GM18951 (cell line): Measurements from ENCODE around the gene DGKB.

Experiments used
- POLR2A ChIP-seq: IDR thresholded peaks from 4 replicates; pipeline ENCODE4 v1.6.1; 2011; ENCODE audit warnings: mild to moderate bottlenecking; ENCODE audit not compliant: insufficient read length, insufficient read depth; ENCODE audit errors: extremely low read depth
- in situ Hi-C: fragments of 300-500 bp; cut with MboI; formaldehyde crosslinking; loops from one replicate; pipeline ENCODE4 v1.12.0; 2022; ENCODE audit warnings: low sequenced_read_pairs, mixed read lengths, inconsistent platforms; ENCODE audit not compliant: unreplicated experiment

DGKB gene

DNA sequence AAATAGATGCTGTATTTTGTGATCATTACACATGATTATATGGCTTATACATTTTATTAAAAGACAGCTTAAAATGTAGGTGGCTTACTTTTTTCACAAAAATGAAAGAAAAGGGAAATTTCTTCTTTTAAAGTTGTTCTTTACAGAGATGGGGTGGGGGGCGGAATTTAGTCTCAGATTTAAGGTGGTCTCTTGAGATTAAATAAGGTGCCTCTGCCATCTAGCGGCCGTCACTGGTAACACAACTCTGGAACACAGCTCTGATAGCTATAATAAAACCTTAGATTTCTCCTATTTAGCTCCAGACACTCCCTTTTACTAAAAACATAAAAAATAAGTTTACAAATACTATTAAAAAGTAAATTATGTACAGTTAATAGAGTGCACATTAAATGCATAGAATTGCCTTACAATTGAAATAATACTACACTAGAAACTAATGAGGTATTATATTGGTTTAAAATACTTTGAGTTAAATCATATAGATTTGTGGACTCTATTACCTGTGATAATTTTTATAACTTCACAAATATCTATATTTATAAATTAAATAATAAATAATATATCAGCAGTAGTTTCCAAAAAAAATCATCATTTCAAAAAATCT, 210.9 kb downstream of the DGKB start:
- in situ Hi-C loops, result loop anchor here (25.0 kb wide), 1 partner anchor 1404 kb away; no protein-coding TSS in a partner anchor
- TF ChIP-seq POLR2A, result no peak

GRCh38 chr7:14691034-14691433, 211.5 kb downstream of the DGKB start:
- no peak for TF ChIP-seq POLR2A
- in situ Hi-C loops, result loop anchor here (25.0 kb wide), 1 partner anchor 1404 kb away; no protein-coding TSS in a partner anchor

GRCh38 chr7:14690486-14690885, 212.1 kb downstream of the DGKB start:
- in situ Hi-C loops, result loop anchor here (25.0 kb wide), 1 partner anchor 1403 kb away; no protein-coding TSS in a partner anchor
- no peak for TF ChIP-seq POLR2A

GRCh38 chr7:14690075-14690474, 212.5 kb downstream of the DGKB start:
- no peak for TF ChIP-seq POLR2A
- in situ Hi-C loops, result loop anchor here (25.0 kb wide), 1 partner anchor 1403 kb away; no protein-coding TSS in a partner anchor

- TF ChIP-seq POLR2A, result no peak
- in situ Hi-C loops, result loop anchor here (25.0 kb wide), 1 partner anchor 1401 kb away; no protein-coding TSS in a partner anchor
Observed at GRCh38 chr7:14688208-14688607, 214.3 kb downstream of the DGKB start.

DNA sequence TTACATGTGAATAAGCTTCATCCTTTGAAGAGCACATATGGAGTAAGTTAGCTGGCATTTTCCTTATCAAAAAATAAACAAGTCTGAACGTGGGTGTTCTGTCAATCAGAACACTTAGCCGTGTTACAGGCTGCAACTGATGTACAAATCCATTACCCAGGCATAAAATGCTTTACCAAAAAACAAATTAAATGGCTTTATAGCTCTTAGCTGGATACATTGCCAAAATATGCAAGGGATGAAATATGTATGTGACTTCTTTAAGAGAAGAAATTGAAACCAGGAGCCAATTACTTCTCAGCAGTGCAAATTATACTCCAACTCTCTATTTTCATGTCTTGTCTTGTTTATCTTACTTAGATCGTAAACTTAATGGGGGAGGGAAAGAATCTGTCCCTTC, 214.8 kb downstream of the DGKB start:
- in situ Hi-C loops, result loop anchor here (25.0 kb wide), 1 partner anchor 1400 kb away; no protein-coding TSS in a partner anchor
- TF ChIP-seq POLR2A, result no peak

- in situ Hi-C loops, result loop anchor here (25.0 kb wide), 1 partner anchor 1400 kb away; no protein-coding TSS in a partner anchor
- no peak for TF ChIP-seq POLR2A
Observed at GRCh38 chr7:14687241-14687640, 215.3 kb downstream of the DGKB start.

- TF ChIP-seq POLR2A, result no peak
- in situ Hi-C loops, result loop anchor here (25.0 kb wide), 1 partner anchor 1398 kb away; no protein-coding TSS in a partner anchor
Observed at GRCh38 chr7:14685167-14685566, 217.4 kb downstream of the DGKB start.

- in situ Hi-C loops, result loop anchor here (25.0 kb wide), 1 partner anchor 1396 kb away; no protein-coding TSS in a partner anchor
- TF ChIP-seq POLR2A, result no peak
Observed at GRCh38 chr7:14682910-14683465, 219.6 kb downstream of the DGKB start.

DNA sequence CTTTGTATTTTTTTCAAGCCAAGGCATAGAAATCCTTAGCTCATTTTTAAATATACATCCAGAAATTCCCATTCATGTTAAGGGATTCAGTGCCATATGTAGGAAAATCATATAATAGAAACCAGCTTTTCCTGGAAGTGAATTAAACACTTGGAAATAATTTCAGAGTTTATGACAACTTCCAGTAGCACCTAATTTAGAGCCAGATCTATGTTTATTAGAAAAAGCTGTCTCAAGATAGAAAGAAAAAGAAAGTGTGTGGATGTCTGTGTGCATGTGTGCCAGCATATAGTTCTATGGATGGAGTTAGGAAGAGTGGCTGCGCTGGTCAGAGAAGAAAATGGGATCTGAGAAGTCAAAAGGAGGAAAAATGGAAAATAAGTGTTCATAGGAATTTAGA, 225.7 kb downstream of the DGKB start:
- no peak for TF ChIP-seq POLR2A
- in situ Hi-C loops, result loop anchor here (25.0 kb wide), 1 partner anchor 1390 kb away; no protein-coding TSS in a partner anchor

DNA sequence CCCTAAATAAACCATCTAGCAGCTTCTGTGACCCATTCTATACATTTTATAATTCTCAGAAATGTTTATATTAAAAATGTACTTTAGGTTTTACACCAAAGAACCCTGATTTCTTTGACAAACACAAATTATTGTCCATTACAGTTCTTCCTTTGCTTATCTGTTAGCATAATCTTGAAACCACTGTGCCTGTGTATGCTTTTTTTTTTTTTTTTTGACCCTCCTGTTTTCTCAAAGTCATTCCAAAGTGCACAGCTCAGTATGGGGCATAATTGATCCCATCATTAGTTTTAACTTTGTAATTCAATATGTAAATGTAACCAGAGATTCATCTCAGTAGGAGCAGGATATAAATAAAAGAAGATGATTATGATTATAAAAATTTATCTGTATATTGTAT, 229.3 kb downstream of the DGKB start:
- TF ChIP-seq POLR2A, result no peak
- in situ Hi-C loops, result no loop called here

DNA sequence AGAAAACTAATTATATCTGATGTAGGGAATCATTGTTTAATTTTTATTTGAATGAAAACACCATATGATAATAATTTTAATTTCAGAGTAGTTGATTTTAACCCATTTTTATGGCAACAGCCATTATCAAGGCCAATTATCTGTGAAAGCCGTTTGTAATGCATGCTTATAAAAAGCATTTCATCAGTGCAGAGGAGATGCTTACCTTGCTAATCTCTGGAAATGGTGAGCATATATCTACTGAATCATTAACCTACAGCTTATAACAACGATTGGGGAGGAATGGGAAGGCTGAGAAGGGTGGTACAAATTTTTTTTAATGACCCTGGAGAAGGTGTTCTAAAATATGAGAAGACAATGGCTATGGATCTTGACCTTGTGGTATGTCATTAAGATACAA, 235.6 kb downstream of the DGKB start:
- no peak for TF ChIP-seq POLR2A
- in situ Hi-C loops, result no loop called here

GRCh38 chr7:14666304-14666703, 236.2 kb downstream of the DGKB start:
- no peak for TF ChIP-seq POLR2A
- in situ Hi-C loops, result no loop called here

DNA sequence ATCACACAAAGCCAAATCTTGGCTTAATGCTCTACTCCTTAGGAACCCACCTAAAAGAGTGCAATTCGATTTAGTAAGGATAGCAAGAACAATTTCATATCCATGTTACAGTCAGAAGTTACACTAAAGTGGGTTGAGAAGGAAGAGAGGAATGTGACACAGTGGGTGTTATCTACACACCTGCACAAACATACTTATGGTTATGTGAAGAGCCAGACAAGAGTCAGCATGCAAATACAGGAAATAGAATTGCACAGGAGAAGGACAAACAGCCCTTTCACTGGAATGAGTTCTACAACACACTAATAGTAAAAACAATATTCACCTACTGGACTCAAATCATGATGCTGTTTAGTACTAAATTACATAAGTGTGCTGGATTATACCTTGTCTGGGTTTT, 262.8 kb downstream of the DGKB start:
- in situ Hi-C loops, result no loop called here
- no peak for TF ChIP-seq POLR2A

DNA sequence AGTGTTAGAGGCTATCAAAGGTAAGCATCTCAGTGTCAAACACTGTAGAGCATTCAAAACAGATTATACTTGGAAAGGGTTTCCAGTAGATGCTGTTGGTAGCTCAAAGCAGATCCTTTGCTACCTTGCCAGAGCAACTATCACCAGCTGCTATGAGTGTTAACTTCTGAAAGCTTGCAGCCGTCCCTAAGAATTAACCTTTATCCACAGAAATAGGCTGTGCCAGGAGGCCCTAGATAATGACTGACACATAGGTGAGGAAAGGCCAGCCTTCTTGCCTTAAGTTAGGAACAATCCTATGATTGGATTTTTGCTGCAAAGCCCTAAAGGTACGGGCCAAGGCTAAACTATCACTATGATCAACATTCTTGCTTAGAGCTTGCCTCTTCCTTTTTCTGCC, 263.2 kb downstream of the DGKB start:
- no peak for TF ChIP-seq POLR2A
- in situ Hi-C loops, result no loop called here

GRCh38 chr7:14637968-14638367, 264.6 kb downstream of the DGKB start:
- in situ Hi-C loops, result no loop called here

More at GRCh38 chr7:14637968-14638367, 264.6 kb downstream of the DGKB start:
- no peak for TF ChIP-seq POLR2A
